ENCODE data around the gene UBASH3B.

The UBASH3B gene

GRCh38 chr11:122686111-122686510 lies 30.6 kb downstream of the UBASH3B start:
- peaks cover 64% of the 10 kb centered on the region for H3K4me1 ChIP-seq (ENCODE audit: insufficient read depth, low read length, poor library complexity, severe bottlenecking)
- H3K4me2 ChIP-seq (ENCODE audit: low read depth, low read length, poor library complexity, severe bottlenecking), result no peak overlapping the region
- no peaks in the 10 kb centered on the region; the same call in 1 of the 2 replicates for H3F3A ChIP-seq (ENCODE audit: low read depth)
- TF ChIP-seq CTCF (conservative IDR thresholded peaks at IDR 0.05; ENCODE audit: low read length), result no peak
- no peak for TF ChIP-seq EZH2phosphoT487 (IDR thresholded peaks at IDR 0.05; ENCODE audit: borderline replicate concordance)
- H2AFZ ChIP-seq (ENCODE audit: low read length), result no peak overlapping the region
- H3K36me3 ChIP-seq (ENCODE audit: insufficient read depth, low read length), result peaks cover 29% of the 10 kb centered on the region; the same call in 1 of the 2 replicates
- peaks cover 94% of the 10 kb centered on the region for H3K79me2 ChIP-seq (ENCODE audit: insufficient read depth, low read length)
- no peaks in the 10 kb centered on the region for H3K9me2 ChIP-seq (replicated peaks; ENCODE audit: low read depth, low read length)
- peaks cover 12% of the 10 kb centered on the region for H4K20me1 ChIP-seq (ENCODE audit: insufficient read depth, low read length, poor library complexity, severe bottlenecking)
- H3K9ac ChIP-seq (ENCODE audit: low read depth, low read length, poor library complexity, severe bottlenecking), result no peak overlapping the region
- H3K9me3 ChIP-seq (ENCODE audit: insufficient read depth, low read depth, low read length), result no peaks in the 10 kb centered on the region
- no peak overlapping the region for H3K4me3 ChIP-seq (ENCODE audit: low read length, poor library complexity, severe bottlenecking)
- H3K27me3 ChIP-seq (ENCODE audit: insufficient read depth, low read length, poor library complexity, severe bottlenecking), result no peaks in the 10 kb centered on the region

GRCh38 chr11:122690384-122690783 lies 34.9 kb downstream of the UBASH3B start:
- peaks cover 18% of the 10 kb centered on the region; the same call in 1 of the 2 replicates for H3K36me3 ChIP-seq (ENCODE audit: insufficient read depth, low read length)
- no peaks in the 10 kb centered on the region for H3K9me3 ChIP-seq (ENCODE audit: insufficient read depth, low read depth, low read length)

GRCh38 chr11:122690801-122691548 lies 35.5 kb downstream of the UBASH3B start:
- H2AFZ ChIP-seq (ENCODE audit: low read length), result no peak overlapping the region
- H3K36me3 ChIP-seq (ENCODE audit: insufficient read depth, low read length), result peaks cover 21% of the 10 kb centered on the region; the same call in 1 of the 2 replicates
- H3K4me2 ChIP-seq (ENCODE audit: low read depth, low read length, poor library complexity, severe bottlenecking), result peak overlapping the region; percentile 63

More at GRCh38 chr11:122690384-122690783, 34.9 kb downstream of the UBASH3B start:
- H3K4me2 ChIP-seq (ENCODE audit: low read depth, low read length, poor library complexity, severe bottlenecking), result peak overlapping the region; percentile 63
- H3F3A ChIP-seq (ENCODE audit: low read depth), result peaks cover 3% of the 10 kb centered on the region; the same call in 1 of the 2 replicates
- TF ChIP-seq CTCF (conservative IDR thresholded peaks at IDR 0.05; ENCODE audit: low read length) (no peak), EZH2phosphoT487 (IDR thresholded peaks at IDR 0.05; ENCODE audit: borderline replicate concordance) (no peak)
- no peaks in the 10 kb centered on the region for H3K27me3 ChIP-seq (ENCODE audit: insufficient read depth, low read length, poor library complexity, severe bottlenecking)
- peaks cover 94% of the 10 kb centered on the region for H3K79me2 ChIP-seq (ENCODE audit: insufficient read depth, low read length)
- H3K4me3 ChIP-seq (ENCODE audit: low read length, poor library complexity, severe bottlenecking), result peak overlapping the region; percentile 41
- peaks cover 78% of the 10 kb centered on the region for H3K4me1 ChIP-seq (ENCODE audit: insufficient read depth, low read length, poor library complexity, severe bottlenecking)
- H4K20me1 ChIP-seq (ENCODE audit: insufficient read depth, low read length, poor library complexity, severe bottlenecking), result peaks cover 2% of the 10 kb centered on the region
- H2AFZ ChIP-seq (ENCODE audit: low read length), result no peak overlapping the region
- H3K9me2 ChIP-seq (replicated peaks; ENCODE audit: low read depth, low read length), result no peaks in the 10 kb centered on the region
- H3K9ac ChIP-seq (ENCODE audit: low read depth, low read length, poor library complexity, severe bottlenecking), result peak overlapping the region; percentile 81

More at GRCh38 chr11:122690801-122691548, 35.5 kb downstream of the UBASH3B start:
- no peaks in the 10 kb centered on the region for H3K9me2 ChIP-seq (replicated peaks; ENCODE audit: low read depth, low read length)
- H4K20me1 ChIP-seq (ENCODE audit: insufficient read depth, low read length, poor library complexity, severe bottlenecking), result peaks cover 2% of the 10 kb centered on the region
- no peaks in the 10 kb centered on the region for H3K9me3 ChIP-seq (ENCODE audit: insufficient read depth, low read depth, low read length)
- H3K4me3 ChIP-seq (ENCODE audit: low read length, poor library complexity, severe bottlenecking), result peak overlapping the region; percentile 41
- no peaks in the 10 kb centered on the region for H3K27me3 ChIP-seq (ENCODE audit: insufficient read depth, low read length, poor library complexity, severe bottlenecking)
- TF ChIP-seq CTCF (conservative IDR thresholded peaks at IDR 0.05; ENCODE audit: low read length), result no peak
- TF ChIP-seq EZH2phosphoT487 (IDR thresholded peaks at IDR 0.05; ENCODE audit: borderline replicate concordance), result no peak
- H3K4me1 ChIP-seq (ENCODE audit: insufficient read depth, low read length, poor library complexity, severe bottlenecking), result peaks cover 79% of the 10 kb centered on the region
- peaks cover 6% of the 10 kb centered on the region; the same call in 1 of the 2 replicates for H3F3A ChIP-seq (ENCODE audit: low read depth)
- peaks cover 91% of the 10 kb centered on the region for H3K79me2 ChIP-seq (ENCODE audit: insufficient read depth, low read length)
- peak overlapping the region; percentile 81 for H3K9ac ChIP-seq (ENCODE audit: low read depth, low read length, poor library complexity, severe bottlenecking)
